ENCODE measurements around the gene SLC9A3.

SLC9A3 gene

GRCh38 chr5:524234-524972 lies at the start of gene SLC9A3:
SLC9A3 (minus strand) TSS chr5:524449.
- TF ChIP-seq CTCF (conservative IDR thresholded peaks at IDR 0.05), result no peak
- H3K27ac ChIP-seq, result peak within 1 kb of the TSS; percentile 66; the same call in 1 of the 2 replicates

GRCh38 chr5:573976-574375 lies 49.7 kb upstream of the SLC9A3 start:
- TF ChIP-seq CTCF (conservative IDR thresholded peaks at IDR 0.05), result no peak

GRCh38 chr5:573206-573605 lies 49.0 kb upstream of the SLC9A3 start:
- no peak overlapping the region for H3K27ac ChIP-seq
- no peak for TF ChIP-seq CTCF (conservative IDR thresholded peaks at IDR 0.05)

More at GRCh38 chr5:573976-574375, 49.7 kb upstream of the SLC9A3 start:
- H3K27ac ChIP-seq, result no peak overlapping the region

GRCh38 chr5:572398-573019 lies 48.3 kb upstream of the SLC9A3 start:
- no peak overlapping the region for H3K27ac ChIP-seq
- TF ChIP-seq CTCF (conservative IDR thresholded peaks at IDR 0.05), result no peak

GRCh38 chr5:571791-572190 lies 47.5 kb upstream of the SLC9A3 start:
- no peak for TF ChIP-seq CTCF (conservative IDR thresholded peaks at IDR 0.05)
- no peak overlapping the region for H3K27ac ChIP-seq

GRCh38 chr5:570886-571285 lies 46.6 kb upstream of the SLC9A3 start:
- TF ChIP-seq CTCF (conservative IDR thresholded peaks at IDR 0.05), result no peak
- no peak overlapping the region for H3K27ac ChIP-seq

GRCh38 chr5:570446-570845 lies 46.2 kb upstream of the SLC9A3 start:
- TF ChIP-seq CTCF (conservative IDR thresholded peaks at IDR 0.05), result no peak
- no peak overlapping the region for H3K27ac ChIP-seq

Data from VCaP (cell line).